Measurements from ENCODE around the gene FRRS1. TPM values are rescaled to one million over a fixed set of nuclear protein-coding genes. Genes with fewer than 3 reads are reported as not detected.
"Not testable (repeated sequence)": the region's sequence is repeated elsewhere in the genome, so short reads cannot be mapped to it uniquely, and the experiment has no call there.

FRRS1 gene
- polyA plus RNA-seq, 1 donor from 2014 or later = not detected

DNA sequence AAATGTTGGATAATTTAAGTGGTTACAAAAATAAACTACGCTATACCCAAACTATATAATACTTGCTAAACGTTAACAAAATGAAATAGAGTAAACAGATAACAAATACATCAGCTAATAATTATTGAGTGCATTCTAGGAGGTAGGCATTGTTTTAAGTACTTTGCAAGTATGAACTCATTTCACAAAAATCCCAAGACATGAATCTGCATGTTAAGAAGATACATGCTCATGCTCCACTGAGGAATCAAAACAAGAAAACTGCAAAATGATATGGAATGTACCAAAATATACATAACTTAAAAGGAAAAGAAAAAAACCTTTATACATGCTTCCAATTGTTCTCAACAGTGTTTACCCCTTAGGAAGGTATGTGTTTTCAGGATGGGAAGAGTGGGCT is 2.5 kb downstream of the FRRS1 start:
- Histone ChIP-seq H3K36me3 (ENCODE audit: insufficient read depth, low read length) (no peaks in the 10 kb centered on the region), H3K9ac (ENCODE audit: low read length) (no peak overlapping the region), H3K4me3 (ENCODE audit: low read length) (no peak overlapping the region), H2AFZ (ENCODE audit: low read depth, low read length) (no peak overlapping the region), H3F3A (ENCODE audit: insufficient read depth, low read length, poor library complexity, severe bottlenecking) (no peaks in the 10 kb centered on the region), H3K79me2 (replicated peaks; ENCODE audit: insufficient read depth, low read length) (no peaks in the 10 kb centered on the region), H3K27ac (ENCODE audit: low read length) (no peak overlapping the region), H4K20me1 (ENCODE audit: insufficient read depth) (no peaks in the 10 kb centered on the region), H3K9me3 (ENCODE audit: low read length) (no peaks in the 10 kb centered on the region), H3K9me2 (ENCODE audit: insufficient read depth, low read length) (no peaks in the 10 kb centered on the region), H3K4me2 (ENCODE audit: low read length) (no peak overlapping the region), H3K27me3 (ENCODE audit: insufficient read depth, low read depth, low read length) (no peaks in the 10 kb centered on the region)
- TF ChIP-seq POLR2AphosphoS5 (IDR thresholded peaks at IDR 0.05) (no peak), EZH2 (IDR thresholded peaks at IDR 0.05; ENCODE audit: borderline replicate concordance, insufficient read depth, low read length, poor library complexity, severe bottlenecking) (no peak), TAF1 (IDR thresholded peaks at IDR 0.05; ENCODE audit: low read depth) (no peak)

DNA sequence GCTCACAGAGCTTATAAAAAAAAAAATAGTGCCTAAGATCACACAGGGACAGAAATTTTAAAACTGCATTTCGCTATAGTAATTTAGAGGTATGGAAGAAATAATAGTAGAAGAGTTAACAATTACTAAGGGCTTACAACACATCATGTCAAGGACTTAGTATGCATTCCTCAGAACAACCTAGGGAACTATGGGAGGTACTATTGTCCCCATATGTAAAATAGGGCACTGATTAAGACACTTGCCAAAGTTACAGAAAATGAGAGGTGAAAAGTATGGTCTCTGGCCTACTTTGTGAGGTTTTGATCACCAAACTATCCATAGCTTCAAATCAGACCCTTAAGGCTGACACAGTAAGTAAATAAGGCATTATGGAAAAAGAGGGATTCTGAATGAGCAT is 4.7 kb downstream of the FRRS1 start:
- Histone ChIP-seq H3K4me3 (ENCODE audit: low read length) (no peak overlapping the region), H3K27me3 (ENCODE audit: insufficient read depth, low read depth, low read length) (no peaks in the 10 kb centered on the region), H3K27ac (ENCODE audit: low read length) (no peak overlapping the region), H3K79me2 (replicated peaks; ENCODE audit: insufficient read depth, low read length) (no peaks in the 10 kb centered on the region), H3K9me2 (ENCODE audit: insufficient read depth, low read length) (no peaks in the 10 kb centered on the region), H3K36me3 (ENCODE audit: insufficient read depth, low read length) (no peaks in the 10 kb centered on the region), H3K9ac (ENCODE audit: low read length) (no peak overlapping the region), H3K4me2 (ENCODE audit: low read length) (no peak overlapping the region), H3K9me3 (ENCODE audit: low read length) (no peaks in the 10 kb centered on the region), H2AFZ (ENCODE audit: low read depth, low read length) (no peak overlapping the region), H4K20me1 (ENCODE audit: insufficient read depth) (no peaks in the 10 kb centered on the region), H3F3A (ENCODE audit: insufficient read depth, low read length, poor library complexity, severe bottlenecking) (no peaks in the 10 kb centered on the region)
- TF ChIP-seq MXI1 (conservative IDR thresholded peaks at IDR 0.05; ENCODE audit: poor library complexity, severe bottlenecking) (no peak), EZH2 (IDR thresholded peaks at IDR 0.05; ENCODE audit: borderline replicate concordance, insufficient read depth, low read length, poor library complexity, severe bottlenecking) (no peak), RAD21 (conservative IDR thresholded peaks at IDR 0.05) (no peak), TAF1 (IDR thresholded peaks at IDR 0.05; ENCODE audit: low read depth) (no peak), SMC3 (conservative IDR thresholded peaks at IDR 0.05; ENCODE audit: poor library complexity) (no peak), POLR2AphosphoS5 (IDR thresholded peaks at IDR 0.05) (no peak)
- TF ChIP-seq, protein P1, sequence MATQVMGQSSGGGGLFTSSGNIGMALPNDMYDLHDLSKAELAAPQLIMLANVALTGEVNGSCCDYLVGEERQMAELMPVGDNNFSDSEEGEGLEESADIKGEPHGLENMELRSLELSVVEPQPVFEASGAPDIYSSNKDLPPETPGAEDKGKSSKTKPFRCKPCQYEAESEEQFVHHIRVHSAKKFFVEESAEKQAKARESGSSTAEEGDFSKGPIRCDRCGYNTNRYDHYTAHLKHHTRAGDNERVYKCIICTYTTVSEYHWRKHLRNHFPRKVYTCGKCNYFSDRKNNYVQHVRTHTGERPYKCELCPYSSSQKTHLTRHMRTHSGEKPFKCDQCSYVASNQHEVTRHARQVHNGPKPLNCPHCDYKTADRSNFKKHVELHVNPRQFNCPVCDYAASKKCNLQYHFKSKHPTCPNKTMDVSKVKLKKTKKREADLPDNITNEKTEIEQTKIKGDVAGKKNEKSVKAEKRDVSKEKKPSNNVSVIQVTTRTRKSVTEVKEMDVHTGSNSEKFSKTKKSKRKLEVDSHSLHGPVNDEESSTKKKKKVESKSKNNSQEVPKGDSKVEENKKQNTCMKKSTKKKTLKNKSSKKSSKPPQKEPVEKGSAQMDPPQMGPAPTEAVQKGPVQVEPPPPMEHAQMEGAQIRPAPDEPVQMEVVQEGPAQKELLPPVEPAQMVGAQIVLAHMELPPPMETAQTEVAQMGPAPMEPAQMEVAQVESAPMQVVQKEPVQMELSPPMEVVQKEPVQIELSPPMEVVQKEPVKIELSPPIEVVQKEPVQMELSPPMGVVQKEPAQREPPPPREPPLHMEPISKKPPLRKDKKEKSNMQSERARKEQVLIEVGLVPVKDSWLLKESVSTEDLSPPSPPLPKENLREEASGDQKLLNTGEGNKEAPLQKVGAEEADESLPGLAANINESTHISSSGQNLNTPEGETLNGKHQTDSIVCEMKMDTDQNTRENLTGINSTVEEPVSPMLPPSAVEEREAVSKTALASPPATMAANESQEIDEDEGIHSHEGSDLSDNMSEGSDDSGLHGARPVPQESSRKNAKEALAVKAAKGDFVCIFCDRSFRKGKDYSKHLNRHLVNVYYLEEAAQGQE (IDR thresholded peaks at IDR 0.05; ENCODE audit: borderline replicate concordance) = no peak
- TF ChIP-seq, protein P2, sequence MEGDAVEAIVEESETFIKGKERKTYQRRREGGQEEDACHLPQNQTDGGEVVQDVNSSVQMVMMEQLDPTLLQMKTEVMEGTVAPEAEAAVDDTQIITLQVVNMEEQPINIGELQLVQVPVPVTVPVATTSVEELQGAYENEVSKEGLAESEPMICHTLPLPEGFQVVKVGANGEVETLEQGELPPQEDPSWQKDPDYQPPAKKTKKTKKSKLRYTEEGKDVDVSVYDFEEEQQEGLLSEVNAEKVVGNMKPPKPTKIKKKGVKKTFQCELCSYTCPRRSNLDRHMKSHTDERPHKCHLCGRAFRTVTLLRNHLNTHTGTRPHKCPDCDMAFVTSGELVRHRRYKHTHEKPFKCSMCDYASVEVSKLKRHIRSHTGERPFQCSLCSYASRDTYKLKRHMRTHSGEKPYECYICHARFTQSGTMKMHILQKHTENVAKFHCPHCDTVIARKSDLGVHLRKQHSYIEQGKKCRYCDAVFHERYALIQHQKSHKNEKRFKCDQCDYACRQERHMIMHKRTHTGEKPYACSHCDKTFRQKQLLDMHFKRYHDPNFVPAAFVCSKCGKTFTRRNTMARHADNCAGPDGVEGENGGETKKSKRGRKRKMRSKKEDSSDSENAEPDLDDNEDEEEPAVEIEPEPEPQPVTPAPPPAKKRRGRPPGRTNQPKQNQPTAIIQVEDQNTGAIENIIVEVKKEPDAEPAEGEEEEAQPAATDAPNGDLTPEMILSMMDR (IDR thresholded peaks at IDR 0.05; ENCODE audit: poor library complexity, severe bottlenecking) = no peak

DNA sequence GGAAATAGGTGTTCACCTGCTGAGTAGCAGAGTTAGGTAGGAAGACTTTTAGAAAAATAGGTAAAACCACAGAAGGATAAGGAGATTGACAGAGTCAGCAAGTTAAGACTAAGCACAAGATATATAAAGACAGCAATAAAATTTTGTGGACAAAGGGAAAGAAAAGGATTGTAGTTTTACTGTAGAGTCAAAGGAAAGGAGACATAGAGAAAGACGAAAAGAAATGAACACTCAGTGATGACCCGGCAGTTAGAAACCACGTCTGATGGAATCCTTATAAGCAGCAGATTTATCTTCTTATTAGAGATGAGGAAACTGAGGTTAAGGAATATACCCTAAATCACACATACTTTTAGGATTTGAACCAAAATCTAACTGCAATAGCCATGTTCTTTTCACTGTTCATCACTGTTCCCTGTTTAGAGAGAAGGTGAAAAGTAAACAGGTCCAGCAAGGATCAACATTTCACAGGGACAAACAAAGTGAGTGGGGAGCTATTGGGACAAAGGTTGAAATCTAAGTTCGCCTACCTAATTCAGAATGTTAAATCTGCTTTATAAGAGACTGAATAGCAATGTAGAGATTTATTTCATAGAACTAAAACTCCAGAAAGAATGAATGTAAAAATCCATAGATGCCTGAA is 6.8 kb downstream of the FRRS1 start:
- no peak overlapping the region for H3K4me2 ChIP-seq (ENCODE audit: low read length)
- no peaks in the 10 kb centered on the region for H4K20me1 ChIP-seq (ENCODE audit: insufficient read depth)
- no peaks in the 10 kb centered on the region for H3K79me2 ChIP-seq (replicated peaks; ENCODE audit: insufficient read depth, low read length)
- H3K36me3 ChIP-seq (ENCODE audit: insufficient read depth, low read length) = no peaks in the 10 kb centered on the region
- no peaks in the 10 kb centered on the region for H3K9me2 ChIP-seq (ENCODE audit: insufficient read depth, low read length)
- no peaks in the 10 kb centered on the region for H3F3A ChIP-seq (ENCODE audit: insufficient read depth, low read length, poor library complexity, severe bottlenecking)
- H3K9ac ChIP-seq (ENCODE audit: low read length) = no peak overlapping the region
- no peak overlapping the region for H2AFZ ChIP-seq (ENCODE audit: low read depth, low read length)
- H3K9me3 ChIP-seq (ENCODE audit: low read length) = no peaks in the 10 kb centered on the region
- H3K4me3 ChIP-seq (ENCODE audit: low read length) = no peak overlapping the region
- H3K27ac ChIP-seq (ENCODE audit: low read length) = no peak overlapping the region
- TF ChIP-seq, protein P2 (IDR thresholded peaks at IDR 0.05; ENCODE audit: poor library complexity, severe bottlenecking) = no peak
- no peak for TF ChIP-seq SMC3 (conservative IDR thresholded peaks at IDR 0.05; ENCODE audit: poor library complexity)
- no peaks in the 10 kb centered on the region for H3K27me3 ChIP-seq (ENCODE audit: insufficient read depth, low read depth, low read length)

DNA sequence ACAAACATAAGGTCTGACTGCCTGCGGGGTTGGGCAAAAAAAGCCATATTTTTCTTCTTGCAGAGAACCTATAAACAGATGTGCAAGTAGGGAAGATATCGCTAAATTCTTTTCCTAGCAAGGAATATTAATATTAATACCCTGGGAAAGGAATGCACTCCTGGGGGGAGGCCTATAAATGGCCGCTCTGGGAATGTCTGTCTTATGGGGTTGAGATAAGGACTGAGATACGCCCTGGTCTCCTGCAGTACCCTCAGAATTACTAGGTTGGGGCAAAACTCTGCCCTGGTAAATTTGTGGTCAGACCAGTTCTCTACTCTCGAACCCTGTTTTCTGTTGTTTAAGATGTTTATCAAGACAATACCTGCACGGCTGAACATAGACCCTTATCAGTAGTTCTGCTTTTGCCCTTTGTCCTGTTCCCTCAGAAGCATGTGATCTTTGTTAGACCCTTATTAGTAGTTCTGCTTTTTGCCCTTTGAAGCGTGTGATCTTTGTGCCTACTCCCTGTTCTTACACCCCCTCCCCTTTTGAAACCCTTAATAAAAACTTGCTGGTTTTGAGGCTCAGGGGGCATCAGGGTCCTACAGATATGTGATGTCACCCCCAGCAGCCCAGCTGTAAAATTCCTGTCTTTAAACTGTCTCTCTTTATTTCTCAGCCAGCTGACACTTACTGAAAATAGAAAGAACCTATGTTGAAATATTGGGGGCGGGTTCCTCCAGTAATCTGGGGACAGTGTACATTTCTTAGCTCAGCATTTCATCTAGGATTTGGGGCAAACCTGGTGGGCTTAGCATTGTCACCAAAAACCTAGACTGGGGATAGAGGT is 7.5 kb downstream of the FRRS1 start:
- not testable (repeated sequence) for H3K27ac ChIP-seq (ENCODE audit: low read length)

More for the DNA sequence above, 7.5 kb downstream of the FRRS1 start:
- not testable (repeated sequence) for H2AFZ ChIP-seq (ENCODE audit: low read depth, low read length); H3K4me2 ChIP-seq (ENCODE audit: low read length); H4K20me1 ChIP-seq (ENCODE audit: insufficient read depth); H3K9ac ChIP-seq (ENCODE audit: low read length); H3F3A ChIP-seq (ENCODE audit: insufficient read depth, low read length, poor library complexity, severe bottlenecking); H3K27me3 ChIP-seq (ENCODE audit: insufficient read depth, low read depth, low read length); H3K9me2 ChIP-seq (ENCODE audit: insufficient read depth, low read length); H3K79me2 ChIP-seq (replicated peaks; ENCODE audit: insufficient read depth, low read length); H3K9me3 ChIP-seq (ENCODE audit: low read length); H3K36me3 ChIP-seq (ENCODE audit: insufficient read depth, low read length); H3K4me3 ChIP-seq (ENCODE audit: low read length)

Data from neural cell (in vitro differentiated cells).